GM21423 (cell line): ENCODE results near the gene SRCAP.

Experiments
- ATAC-seq: cut with Tn5 transposase; IDR thresholded peaks from one replicate; pipeline ENCODE4 v1.9.1; 2021; ENCODE audit warnings: mild to moderate bottlenecking, moderate library complexity; ENCODE audit not compliant: unreplicated experiment

SRCAP gene

DNA sequence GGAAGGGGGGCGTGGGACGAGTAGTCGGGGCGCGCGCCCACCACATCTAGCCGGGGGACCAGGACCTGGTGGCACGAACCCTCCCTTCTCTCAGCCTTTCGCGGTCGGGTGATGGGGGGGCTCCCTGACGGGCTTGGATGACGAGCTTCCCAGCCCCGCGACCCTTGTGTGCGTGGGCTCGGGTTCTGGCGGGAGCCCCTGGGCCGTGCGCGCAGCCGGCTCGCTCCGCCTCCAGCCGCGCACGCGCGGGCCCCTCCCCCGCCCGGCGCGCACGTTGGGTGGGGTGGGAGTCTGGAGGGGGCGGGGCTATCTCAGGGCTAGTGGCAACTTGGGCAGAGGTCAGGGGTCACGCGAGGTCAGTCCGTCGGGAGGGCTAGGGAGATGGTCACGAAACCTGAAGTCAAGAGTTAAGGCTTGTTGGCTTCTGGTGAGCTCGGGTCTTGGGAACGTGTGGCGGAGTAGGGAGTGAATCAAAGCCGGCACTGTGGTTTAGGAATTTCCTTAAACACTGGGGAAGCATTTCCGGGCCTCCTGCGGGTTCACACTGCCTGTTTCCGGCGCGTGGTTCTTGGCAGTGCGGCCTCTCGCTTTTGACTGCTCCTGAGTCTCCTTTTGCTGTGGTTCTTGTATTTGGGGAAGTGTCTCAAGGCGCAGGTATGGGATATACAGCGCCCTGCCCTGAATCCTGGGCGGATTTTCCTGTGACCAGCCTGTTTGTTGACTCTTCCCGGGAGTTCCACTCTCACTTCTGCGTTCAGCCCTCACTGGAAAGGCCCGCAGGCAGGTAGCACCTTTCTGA is at the start of gene SRCAP:
Gene SRCAP, plus strand, starts transcription at position 356 of the 799 bp plus-strand sequence. CDS start 1,654 bp downstream, outside the sequence.
- peak; percentile 27 for ATAC-seq

DNA sequence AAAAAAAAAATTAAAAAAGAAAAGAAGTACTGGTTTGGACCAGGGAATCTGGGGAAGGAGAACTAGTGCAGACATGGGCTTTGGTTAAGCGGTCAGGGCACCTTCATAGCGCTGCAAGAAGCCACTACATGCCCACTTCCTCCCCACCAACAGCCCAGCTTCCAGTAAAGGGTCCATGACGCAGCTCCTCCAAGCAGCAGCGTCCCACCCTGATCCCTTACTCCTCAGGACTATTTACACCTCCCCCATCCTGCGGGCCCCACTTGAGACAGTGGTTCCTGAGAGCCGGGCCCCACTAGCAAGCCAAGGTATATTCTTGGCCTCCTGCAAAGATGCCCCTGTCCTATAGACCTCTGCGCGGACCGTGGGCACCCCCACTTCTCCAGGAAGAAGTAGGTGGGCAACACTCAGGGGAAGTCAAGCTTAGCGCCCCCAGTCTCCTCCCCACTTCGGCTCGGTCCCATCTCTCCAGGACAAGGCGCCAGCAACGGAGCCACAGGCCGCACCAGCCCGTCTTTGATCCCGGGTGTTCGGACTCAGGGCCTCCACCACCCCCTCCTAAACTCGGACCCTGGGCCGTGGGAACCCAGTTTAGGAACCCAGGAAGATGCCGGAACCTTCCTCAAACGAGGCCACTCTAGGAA is 49.1 kb upstream of the SRCAP start:
- no peak for ATAC-seq

- peak; percentile 75 for ATAC-seq
These were observed 48.4 kb upstream of the SRCAP start, which contains the start of gene PRR14 for GRCh38 chr16:30650369-30651123. TSS of gene PRR14 (plus strand) at chr16:30650960. CDS start at chr16:30651646, 686 bp downstream.

DNA sequence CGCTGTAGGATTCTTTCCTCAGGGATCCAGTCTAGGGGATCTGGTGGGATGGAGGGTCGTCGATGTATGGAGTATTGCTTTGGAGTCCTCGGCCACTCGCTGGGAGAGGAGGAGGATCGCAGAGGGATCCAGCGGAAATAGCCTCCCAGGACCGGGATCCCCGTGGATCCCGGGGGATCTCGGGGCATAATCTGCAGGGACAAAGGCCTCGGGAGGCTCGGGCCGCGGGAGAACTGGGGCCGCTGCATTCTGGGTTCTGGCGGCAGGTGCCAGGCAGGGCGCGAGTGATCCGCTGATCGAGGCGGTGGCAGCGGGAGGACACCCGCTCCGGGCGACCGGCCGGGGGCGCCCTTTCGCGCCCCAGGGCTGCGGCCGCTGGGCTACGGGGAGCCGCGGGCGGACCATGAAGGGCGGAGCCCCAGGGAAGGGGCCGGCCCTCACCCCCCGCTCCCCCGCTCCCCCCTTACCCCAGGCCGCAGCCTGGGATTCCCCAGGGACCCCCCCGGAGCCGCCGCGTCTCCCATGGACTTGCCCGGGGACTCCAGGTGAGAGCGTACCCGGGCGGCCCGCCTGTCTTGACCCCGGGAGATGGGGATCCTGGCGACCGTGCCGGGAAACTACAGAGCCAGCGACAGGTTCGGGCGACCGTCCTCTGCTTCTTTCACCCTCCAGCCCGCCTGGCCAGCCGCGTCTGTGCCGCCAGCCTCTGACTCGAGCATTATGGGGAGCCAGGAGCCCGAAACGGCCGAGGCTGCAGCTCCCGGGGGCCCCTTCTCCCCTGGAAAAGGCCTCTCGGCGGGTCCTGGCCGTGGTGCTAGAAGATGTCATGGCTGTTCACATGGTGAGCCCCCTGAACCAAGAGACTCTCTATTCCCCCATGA is 47.6 kb upstream of the SRCAP start:
- peak; percentile 46 for ATAC-seq

DNA sequence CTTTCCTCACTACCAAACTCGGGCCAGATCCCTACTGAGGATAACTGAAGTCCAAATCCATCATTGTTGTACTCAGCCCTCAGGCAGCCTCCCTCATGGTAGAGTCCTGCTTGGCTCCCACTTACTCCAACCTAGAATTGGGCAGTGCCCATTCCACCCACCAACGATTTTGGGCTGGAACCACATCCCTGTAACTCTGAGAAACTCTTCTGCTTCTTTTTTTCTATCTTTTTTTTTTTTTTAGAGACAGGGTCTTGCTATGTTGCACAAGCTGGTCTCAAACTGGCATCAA is 47.0 kb upstream of the SRCAP start:
- ATAC-seq = no peak

- no peak for ATAC-seq
These were observed 46.3 kb upstream of the SRCAP start for GRCh38 chr16:30652718-30653117.

GRCh38 chr16:30654856-30655255 is 44.1 kb upstream of the SRCAP start:
- no peak for ATAC-seq

DNA sequence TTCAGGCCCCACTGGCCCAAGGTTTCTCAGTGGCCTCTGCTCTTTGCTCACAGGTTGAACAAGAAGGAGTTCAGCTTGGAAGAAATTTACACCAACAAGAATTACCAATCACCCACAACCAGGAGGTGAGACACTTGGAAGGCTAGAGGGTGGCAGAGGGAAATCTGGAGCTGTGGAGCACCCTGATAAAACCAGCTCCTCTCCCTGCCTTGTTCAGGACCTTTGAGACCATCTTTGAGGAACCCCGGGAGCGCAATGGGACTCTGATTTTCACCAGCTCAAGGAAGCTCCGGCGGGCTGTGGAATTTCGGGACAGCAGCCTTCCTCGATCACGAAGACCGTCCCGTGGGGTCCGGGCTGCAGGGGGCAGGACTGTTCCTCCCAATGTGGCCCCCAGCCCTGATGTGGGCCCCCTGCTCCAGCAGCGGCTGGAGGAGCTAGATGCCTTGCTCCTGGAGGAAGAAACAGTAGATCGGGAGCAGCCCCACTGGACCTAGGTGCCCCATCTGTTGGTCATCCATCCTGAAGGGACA is 43.1 kb upstream of the SRCAP start:
- no peak for ATAC-seq

GRCh38 chr16:30656388-30656787 is 42.6 kb upstream of the SRCAP start:
- no peak for ATAC-seq

- ATAC-seq = no peak
These were observed 41.8 kb upstream of the SRCAP start for GRCh38 chr16:30656974-30657865.

GRCh38 chr16:30657866-30658730 is 40.9 kb upstream of the SRCAP start, which contains the start of gene FBRS:
TSS of gene FBRS (plus strand) at chr16:30658431. CDS start at chr16:30659519, 1,088 bp downstream.
- peak; percentile 65 for ATAC-seq

GRCh38 chr16:30658731-30659506 is 40.1 kb upstream of the SRCAP start:
- peak; percentile 9 for ATAC-seq

DNA sequence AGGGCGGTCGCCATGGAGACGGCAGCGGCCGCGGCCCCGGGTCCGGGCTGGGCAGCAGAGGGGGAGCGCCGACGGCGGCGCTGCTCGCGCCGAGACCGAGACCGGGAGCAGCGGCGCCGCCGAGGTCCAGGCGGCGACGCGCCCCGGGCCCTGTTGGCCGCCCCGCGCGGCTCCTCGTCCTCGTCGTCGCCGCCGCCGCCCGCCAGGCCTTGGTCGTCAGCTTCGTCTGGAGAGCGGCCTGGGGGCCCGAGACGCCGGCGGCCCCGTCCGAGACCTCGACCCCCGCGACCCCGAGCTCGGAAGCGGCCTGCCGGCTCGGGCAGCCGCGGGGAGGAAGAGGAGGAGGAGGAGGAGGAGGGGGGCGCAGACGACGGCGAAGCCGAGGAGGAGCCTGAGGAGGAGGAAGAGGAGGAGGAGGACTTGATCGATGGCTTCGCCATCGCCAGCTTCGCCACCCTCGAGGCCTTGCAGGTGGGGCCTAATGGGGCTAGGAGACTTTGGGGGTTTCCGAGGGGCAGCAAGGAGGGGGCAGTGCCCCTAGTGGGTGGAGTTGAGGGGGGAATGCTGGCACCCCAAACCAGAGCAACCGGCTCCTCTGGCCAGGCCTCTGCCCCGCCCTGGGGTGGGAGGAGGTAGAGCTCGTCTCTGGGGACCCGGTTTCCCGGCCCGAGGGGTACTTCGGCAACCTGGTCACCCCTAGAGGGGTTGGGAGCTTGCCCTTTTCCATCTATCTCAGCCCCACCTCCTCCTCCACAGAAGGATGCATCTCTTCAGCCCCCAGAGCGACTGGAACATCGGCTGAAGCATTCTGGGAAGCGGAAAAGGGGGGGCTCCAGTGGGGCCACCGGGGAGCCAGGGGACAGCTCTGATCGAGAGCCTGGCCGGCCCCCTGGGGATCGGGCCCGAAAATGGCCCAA is 39.2 kb upstream of the SRCAP start:
- no peak for ATAC-seq

- no peak for ATAC-seq
These were observed 38.3 kb upstream of the SRCAP start for GRCh38 chr16:30660424-30661261.

- ATAC-seq = no peak
These were observed 36.5 kb upstream of the SRCAP start for GRCh38 chr16:30662449-30662848.

- ATAC-seq = no peak
These were observed 35.9 kb upstream of the SRCAP start for GRCh38 chr16:30663038-30663437.
